Fibroblast of the aortic adventitia (primary cell): Measurements from ENCODE around the gene LAMTOR4. TPM values are rescaled to one million over a fixed set of nuclear protein-coding genes. Genes with fewer than 3 reads are reported as not detected.

Experiments
- DNase-seq: peaks from one replicate; pipeline ENCODE4 v3.0.0-alpha.2; 2010; ENCODE audit warnings: low read depth
- H3K4me3 ChIP-seq: 2 replicates; pipeline ENCODE4 v1.5.1; 2011; ENCODE audit warnings: low read depth, mild to moderate bottlenecking, control low read depth, low read length, moderate library complexity
- total RNA-seq: library from RNA; depleted of rRNA; stranded (reverse); fragments of >200 nt; gene quantifications from 2 replicates; pipeline ENCODE4 v1.2.3, GENCODE V29; 2012; ENCODE audit warnings: low replicate concordance
- TF ChIP-seq, protein P1 (sequence below): IDR thresholded peaks from 2 replicates; pipeline ENCODE4 v1.5.1; 2011; ENCODE audit warnings: mild to moderate bottlenecking, low read length, control low read depth, inconsistent platforms; ENCODE audit not compliant: insufficient read depth

LAMTOR4 gene
- total RNA-seq, 1 donor, result 82.2 TPM

DNA sequence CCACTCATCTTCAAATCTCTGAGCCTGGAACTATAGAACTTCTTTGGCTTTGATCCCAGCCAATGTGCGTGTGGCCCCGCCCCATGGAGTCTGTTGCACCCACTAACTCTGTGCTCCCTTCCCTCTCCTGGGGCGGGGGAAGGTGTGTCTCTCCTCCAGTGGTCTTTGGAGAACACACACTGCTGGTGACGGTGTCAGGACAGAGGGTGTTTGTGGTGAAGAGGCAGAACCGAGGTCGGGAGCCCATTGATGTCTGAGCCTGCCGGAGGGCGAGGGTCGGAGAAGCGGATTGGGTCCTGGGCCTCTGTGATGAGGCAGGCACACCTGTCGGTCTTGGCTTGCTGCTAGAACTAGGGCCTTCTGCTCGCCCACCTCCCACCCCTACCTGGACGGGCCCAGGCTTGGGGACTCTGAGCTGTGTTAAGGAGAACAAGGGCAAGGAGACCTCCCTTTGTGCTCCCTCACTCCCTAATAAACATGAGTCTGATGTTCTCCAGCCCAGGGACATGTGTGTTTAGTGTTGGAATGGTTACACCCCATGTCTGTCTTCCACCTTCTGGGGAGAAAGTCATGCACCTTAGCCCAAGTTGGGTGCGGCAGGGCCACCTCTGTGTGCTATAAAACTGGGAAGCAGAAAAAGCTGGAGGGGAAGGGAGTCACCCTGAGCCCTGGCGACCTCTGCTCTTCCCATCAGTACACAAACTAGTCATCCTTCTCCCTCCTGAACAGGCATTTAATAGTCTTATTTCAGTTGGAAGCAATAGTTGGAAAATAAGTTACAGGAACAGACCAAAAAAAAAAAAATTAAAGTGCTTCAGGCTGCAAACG, 5.2 kb downstream of the LAMTOR4 start:
- no peak for DNase-seq
- TF ChIP-seq, protein P1, sequence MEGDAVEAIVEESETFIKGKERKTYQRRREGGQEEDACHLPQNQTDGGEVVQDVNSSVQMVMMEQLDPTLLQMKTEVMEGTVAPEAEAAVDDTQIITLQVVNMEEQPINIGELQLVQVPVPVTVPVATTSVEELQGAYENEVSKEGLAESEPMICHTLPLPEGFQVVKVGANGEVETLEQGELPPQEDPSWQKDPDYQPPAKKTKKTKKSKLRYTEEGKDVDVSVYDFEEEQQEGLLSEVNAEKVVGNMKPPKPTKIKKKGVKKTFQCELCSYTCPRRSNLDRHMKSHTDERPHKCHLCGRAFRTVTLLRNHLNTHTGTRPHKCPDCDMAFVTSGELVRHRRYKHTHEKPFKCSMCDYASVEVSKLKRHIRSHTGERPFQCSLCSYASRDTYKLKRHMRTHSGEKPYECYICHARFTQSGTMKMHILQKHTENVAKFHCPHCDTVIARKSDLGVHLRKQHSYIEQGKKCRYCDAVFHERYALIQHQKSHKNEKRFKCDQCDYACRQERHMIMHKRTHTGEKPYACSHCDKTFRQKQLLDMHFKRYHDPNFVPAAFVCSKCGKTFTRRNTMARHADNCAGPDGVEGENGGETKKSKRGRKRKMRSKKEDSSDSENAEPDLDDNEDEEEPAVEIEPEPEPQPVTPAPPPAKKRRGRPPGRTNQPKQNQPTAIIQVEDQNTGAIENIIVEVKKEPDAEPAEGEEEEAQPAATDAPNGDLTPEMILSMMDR, result no peak
- H3K4me3 ChIP-seq, result no peak overlapping the region

DNA sequence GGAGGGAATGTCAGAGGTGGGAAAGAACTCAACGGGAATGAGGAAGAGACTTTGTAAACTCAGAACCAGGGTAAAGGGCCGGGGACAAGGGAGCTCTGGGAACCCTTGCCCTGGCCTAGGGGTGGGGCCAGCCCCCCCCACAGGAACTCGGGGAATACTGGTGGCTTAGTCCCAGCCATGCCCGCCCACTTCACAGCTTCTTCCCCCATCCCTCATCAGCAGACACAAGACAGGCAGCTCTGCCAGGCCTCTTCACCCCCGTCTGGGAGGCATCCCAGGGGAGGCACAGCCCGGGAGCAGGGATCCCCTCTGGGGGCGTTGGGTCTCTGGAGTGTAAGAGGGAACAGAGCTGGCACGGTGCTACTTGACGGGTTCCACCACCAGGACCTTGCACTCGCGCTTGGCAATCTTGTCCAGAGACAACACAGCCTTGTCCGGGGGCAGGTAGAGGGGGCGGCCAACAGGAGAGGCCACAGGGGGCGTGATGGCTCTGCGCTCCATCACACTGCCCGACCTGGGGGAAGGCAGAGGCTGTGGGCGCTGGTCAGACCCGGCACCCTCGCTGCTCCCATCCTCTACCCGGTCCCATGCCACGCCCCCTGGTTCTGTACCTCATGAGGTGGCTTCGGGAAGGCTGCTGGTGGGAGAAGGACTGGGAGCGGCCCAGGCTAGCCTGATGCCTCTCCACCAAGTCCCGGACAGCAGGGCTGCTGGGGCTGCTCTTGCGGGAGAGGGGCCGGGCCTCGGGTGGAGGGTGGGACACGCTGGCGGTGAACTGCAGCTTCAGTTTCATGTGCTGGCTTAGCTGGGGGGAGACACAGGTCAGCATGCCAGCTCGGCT, 6.2 kb downstream of the LAMTOR4 start:
- no peak for DNase-seq
- TF ChIP-seq, protein P1, result no peak

GRCh38 chr7:100155553-100156317, 7.0 kb downstream of the LAMTOR4 start:
- TF ChIP-seq, protein P1, result no peak
- DNase-seq, result no peak
- H3K4me3 ChIP-seq, result no peak overlapping the region

More for the DNA sequence above, 6.2 kb downstream of the LAMTOR4 start:
- no peak overlapping the region for H3K4me3 ChIP-seq

DNA sequence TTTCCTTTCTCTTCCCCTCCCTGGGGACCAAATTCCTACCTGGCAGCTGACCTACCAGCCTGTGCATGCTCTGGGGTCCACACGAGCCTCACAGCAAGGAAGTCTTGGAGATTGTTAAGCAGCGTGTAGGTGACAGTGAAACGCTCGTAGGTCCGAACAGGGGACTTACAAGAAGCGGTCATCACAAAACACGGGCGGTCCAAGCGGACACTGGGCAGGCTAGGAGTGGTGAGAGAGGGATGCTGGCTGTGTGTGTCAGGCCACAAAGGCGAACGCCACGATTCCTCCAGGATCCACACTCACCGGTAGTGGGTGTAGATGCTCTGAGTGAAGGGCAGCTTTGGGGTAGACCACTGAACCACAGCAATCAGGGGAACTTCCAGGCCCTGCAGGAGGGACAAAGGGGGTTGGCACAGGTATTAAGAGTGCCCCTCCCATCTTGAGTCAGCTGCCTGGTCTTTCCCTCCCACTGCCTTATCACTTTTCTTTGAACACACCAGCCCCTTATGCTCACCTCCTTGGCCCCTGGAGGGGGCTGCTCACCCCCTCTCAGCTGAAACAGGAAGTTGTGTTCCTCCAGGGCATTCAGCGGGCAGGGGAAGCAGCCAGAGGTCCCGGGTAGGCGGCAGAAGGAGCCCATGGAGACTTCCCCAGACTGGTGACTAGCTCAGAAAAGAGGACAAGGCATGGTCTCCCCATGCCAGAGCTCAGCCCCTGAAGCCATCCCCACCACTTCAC, 7.8 kb downstream of the LAMTOR4 start:
- DNase-seq, result no peak
- peak overlapping the region; percentile 77 for H3K4me3 ChIP-seq
- TF ChIP-seq, protein P1, result no peak

DNA sequence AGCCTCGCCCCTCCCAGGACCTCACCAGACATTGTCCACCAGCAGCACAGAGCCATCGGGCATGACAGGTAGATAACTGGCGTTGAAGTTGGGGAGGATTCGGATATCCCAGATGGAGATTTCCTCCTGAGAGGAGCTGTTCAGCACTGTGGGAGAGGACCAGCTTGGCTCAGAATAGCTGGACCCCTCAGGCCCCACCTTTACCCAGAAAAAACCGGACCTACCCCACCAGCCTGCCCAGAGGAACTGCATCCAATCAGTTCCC, 8.3 kb downstream of the LAMTOR4 start:
- peak overlapping the region; percentile 77 for H3K4me3 ChIP-seq
- TF ChIP-seq, protein P1, result no peak
- DNase-seq, result no peak
